Lung (tissue), 12 donors: Measurements from ENCODE around the gene PHAF1. TPM values are rescaled to one million over a fixed set of nuclear protein-coding genes. Genes with fewer than 3 reads are reported as not detected.

Source experiments
- ATAC-seq: fragments of 200-7000 bp; cut with Tn5 transposase; one replicate; pipeline ENCODE4 v1.9.1; 2020; ENCODE audit warnings: moderate number of reproducible peaks; ENCODE audit not compliant: insufficient read depth, low FRiP score
- DNase-seq, 3 donors: peaks; one replicate each; pipeline ENCODE4 v3.0.0-alpha.2; 2013 to 2017
- H3K27ac ChIP-seq, 2 donors: one replicate each; pipeline ENCODE4 v1.5.1; 2013; ENCODE audit warnings: mild to moderate bottlenecking in 2 of 2, moderate library complexity in 2 of 2, control low read depth in 1 of 2, inconsistent platforms in 1 of 2, low read depth in 1 of 2, low read length in 1 of 2
- H3K27me3 ChIP-seq, 3 donors: one replicate each; pipeline ENCODE4 v1.5.1; 2013; ENCODE audit warnings: low read length in 2 of 3; ENCODE audit not compliant: control insufficient read depth in 3 of 3, insufficient read depth in 3 of 3
- H3K36me3 ChIP-seq, 4 donors: one replicate each; pipeline ENCODE4 v1.5.1; 2013; ENCODE audit warnings: low read length in 4 of 4, mild to moderate bottlenecking in 1 of 4, moderate library complexity in 1 of 4; ENCODE audit not compliant: control insufficient read depth in 4 of 4, insufficient read depth in 4 of 4
- H3K4me1 ChIP-seq, 5 donors: one replicate each; pipeline ENCODE4 v1.5.1; 2013; ENCODE audit warnings: low read length in 5 of 5, mild to moderate bottlenecking in 2 of 5, moderate library complexity in 1 of 5; ENCODE audit not compliant: control insufficient read depth in 5 of 5, insufficient read depth in 5 of 5
- H3K4me3 ChIP-seq: one replicate; pipeline ENCODE4 v1.5.1; 2013; ENCODE audit warnings: mild to moderate bottlenecking, control low read depth, moderate library complexity
- H3K9ac ChIP-seq, 2 donors: one replicate each; pipeline ENCODE4 v1.5.1; 2013; ENCODE audit warnings: low read length in 2 of 2, control low read depth in 1 of 2; ENCODE audit not compliant: insufficient read depth in 1 of 2
- H3K9me3 ChIP-seq, 4 donors: one replicate each; pipeline ENCODE4 v1.5.1; 2013; ENCODE audit warnings: low read length in 3 of 4, mild to moderate bottlenecking in 1 of 4, moderate library complexity in 1 of 4; ENCODE audit not compliant: control insufficient read depth in 4 of 4, insufficient read depth in 3 of 4
- WGBS, 2 donors: extraction: QIAGEN DNeasy Blood & Tissue Kit; methylation state at CpG; one replicate each; pipeline ENCODE4 v1.1.7; 2013; 5-methylcytosine and 5-hydroxymethylcytosine counted together
- polyA plus RNA-seq, 2 donors: library from polyadenylated mRNA; stranded (reverse); fragments of 200-250 nt; gene quantifications; one replicate each; pipeline ENCODE4 v1.2.1, GENCODE V29; 2013
- total RNA-seq, 2 donors: library from RNA; depleted of rRNA in 1 of 2; stranded (reverse); fragments of >200 nt in 1 of 2; gene quantifications; one replicate each; pipeline ENCODE4 v1.2.1, GENCODE V29; 2014 to 2021
- TF ChIP-seq, protein P1 (sequence below): IDR thresholded peaks from 2 replicates; pipeline ENCODE4 v1.5.1; 2012; ENCODE audit warnings: mild to moderate bottlenecking; ENCODE audit errors: control extremely low read depth, extremely low read depth
- donor health status: control.
- donor health status: control.
- donor health status: Bipolar disorder and iron deficiency.
- donor health status: healthy.
- donor health status: DM: yes; HTN: yes; CAD: no.

The PHAF1 gene
- total and polyA plus RNA-seq, 4 donors = 9.1 to 36.1 (median 13.3) TPM

DNA sequence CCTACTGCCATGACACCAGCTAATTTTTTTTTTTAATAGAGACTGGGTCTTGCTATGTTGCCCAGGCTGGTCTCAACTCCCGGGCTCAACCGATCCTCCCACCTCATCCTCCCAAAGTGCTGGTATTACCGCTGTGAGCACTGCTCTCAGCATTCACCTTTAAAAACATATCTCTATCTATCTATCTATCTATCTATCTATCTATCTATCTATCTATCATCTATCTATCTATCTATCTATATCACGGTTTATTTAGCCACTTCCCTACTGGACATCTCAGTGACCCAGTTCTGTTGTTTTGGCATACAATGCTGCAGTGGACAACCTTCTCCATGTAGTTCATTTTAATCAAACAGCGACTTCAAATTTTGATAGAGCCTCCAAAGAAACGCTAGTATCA is 1.3 kb upstream of the PHAF1 start:
- no peak for DNase-seq
- Histone ChIP-seq H3K4me1 (peaks cover 0 to 19% (median 5%) of the 10 kb centered on the region in 5 donors), H3K36me3 (no peaks in the 10 kb centered on the region), H3K4me3 (no peak overlapping the region), H3K27ac (no peak overlapping the region), H3K9ac (no peak overlapping the region), H3K27me3 (no peaks in the 10 kb centered on the region), H3K9me3 (no peaks in the 10 kb centered on the region)
- ATAC-seq = no peak
- TF ChIP-seq, protein P1, sequence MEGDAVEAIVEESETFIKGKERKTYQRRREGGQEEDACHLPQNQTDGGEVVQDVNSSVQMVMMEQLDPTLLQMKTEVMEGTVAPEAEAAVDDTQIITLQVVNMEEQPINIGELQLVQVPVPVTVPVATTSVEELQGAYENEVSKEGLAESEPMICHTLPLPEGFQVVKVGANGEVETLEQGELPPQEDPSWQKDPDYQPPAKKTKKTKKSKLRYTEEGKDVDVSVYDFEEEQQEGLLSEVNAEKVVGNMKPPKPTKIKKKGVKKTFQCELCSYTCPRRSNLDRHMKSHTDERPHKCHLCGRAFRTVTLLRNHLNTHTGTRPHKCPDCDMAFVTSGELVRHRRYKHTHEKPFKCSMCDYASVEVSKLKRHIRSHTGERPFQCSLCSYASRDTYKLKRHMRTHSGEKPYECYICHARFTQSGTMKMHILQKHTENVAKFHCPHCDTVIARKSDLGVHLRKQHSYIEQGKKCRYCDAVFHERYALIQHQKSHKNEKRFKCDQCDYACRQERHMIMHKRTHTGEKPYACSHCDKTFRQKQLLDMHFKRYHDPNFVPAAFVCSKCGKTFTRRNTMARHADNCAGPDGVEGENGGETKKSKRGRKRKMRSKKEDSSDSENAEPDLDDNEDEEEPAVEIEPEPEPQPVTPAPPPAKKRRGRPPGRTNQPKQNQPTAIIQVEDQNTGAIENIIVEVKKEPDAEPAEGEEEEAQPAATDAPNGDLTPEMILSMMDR = no peak
- 96 to 98% methylated on average over 6 of the region's 6 CpGs for WGBS, 2 donors

DNA sequence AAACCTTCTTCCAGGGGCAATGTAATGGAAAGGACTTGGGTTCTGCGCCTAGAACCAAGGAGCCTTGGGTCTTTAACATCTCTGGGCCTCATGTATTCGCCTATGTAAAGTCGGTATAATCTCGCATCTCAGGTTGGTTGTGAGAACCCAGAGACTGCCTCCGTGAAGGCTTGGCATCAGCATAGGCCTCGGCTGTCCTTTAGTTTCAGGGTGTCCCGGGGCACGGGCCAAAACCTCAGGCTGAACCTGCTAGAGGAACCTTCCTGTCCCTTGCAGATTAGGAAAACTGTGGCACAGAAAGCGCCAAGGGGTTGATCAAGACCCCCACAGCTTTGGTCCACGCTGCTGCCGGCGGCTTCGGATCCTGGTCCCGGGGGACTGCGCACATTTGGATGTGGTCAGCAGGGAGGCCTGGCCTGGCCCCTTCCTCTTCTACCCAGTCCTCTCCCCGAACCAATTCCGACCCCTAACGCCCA is 772 bp upstream of the PHAF1 start:
- Histone ChIP-seq H3K9ac (peak overlapping the region; percentile 42 to 91), H3K27ac (peak overlapping the region; percentile 69 to 91), H3K9me3 (no peaks in the 10 kb centered on the region), H3K4me1 (peaks cover 0 to 19% (median 5%) of the 10 kb centered on the region in 5 donors), H3K27me3 (no peaks in the 10 kb centered on the region), H3K4me3 (peak overlapping the region; percentile 30), H3K36me3 (peaks cover 0 to 1% (median 0%) of the 10 kb centered on the region in 4 donors)
- 76 to 82% methylated on average over 18 of the region's 18 CpGs for WGBS, 2 donors
- TF ChIP-seq, protein P1 = no peak
- DNase-seq (no peak), ATAC-seq (no peak)

DNA sequence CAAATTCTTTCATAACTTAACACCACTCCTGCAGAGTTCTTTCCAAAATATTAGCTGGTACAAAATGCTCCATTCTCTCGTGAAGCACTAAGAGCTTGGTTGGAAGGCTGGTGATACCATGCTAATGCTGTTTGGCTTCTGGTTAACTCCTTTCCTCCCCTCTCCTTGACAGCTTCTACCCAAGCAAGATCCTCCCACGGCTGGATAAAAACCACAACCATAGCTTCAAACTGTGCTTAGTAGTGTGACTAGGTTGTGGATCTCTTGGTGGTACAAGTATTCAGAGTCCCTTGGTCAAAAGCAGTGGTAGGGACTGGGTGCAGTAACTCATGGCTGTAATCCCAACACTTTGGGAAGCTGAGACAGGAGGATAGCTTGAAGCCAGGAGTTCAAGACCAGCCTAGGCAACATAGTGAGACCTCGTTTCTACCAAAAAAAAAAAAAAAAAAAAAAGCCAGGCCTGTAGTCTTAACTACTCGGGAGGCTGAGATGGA is 2.3 kb downstream of the PHAF1 start:
- TF ChIP-seq, protein P1 = no peak
- no peak for DNase-seq
- H3K9me3 ChIP-seq = no peaks in the 10 kb centered on the region
- no peak for ATAC-seq
- 78 to 81% methylated on average over 4 of the region's 4 CpGs for WGBS, 2 donors
- no peak overlapping the region for H3K4me3 ChIP-seq
- H3K36me3 ChIP-seq = peaks cover 0 to 2% (median 0%) of the 10 kb centered on the region in 4 donors
- peaks cover 0 to 19% (median 5%) of the 10 kb centered on the region in 5 donors for H3K4me1 ChIP-seq
- no peak overlapping the region for H3K9ac ChIP-seq
- no peaks in the 10 kb centered on the region for H3K27me3 ChIP-seq
- H3K27ac ChIP-seq = no peak overlapping the region
